HCT116 (cell line): ENCODE data around the gene MCF2L. TPM values are rescaled to one million over a fixed set of nuclear protein-coding genes. Genes with fewer than 3 reads are reported as not detected.

Experiments used
- CBX3 ChIP-seq: IDR thresholded peaks from 2 replicates; pipeline ENCODE4 v1.6.1; 2012; ENCODE audit warnings: low read depth
- EGR1 ChIP-seq: IDR thresholded peaks from 2 replicates; pipeline ENCODE4 v1.6.1; 2012; ENCODE audit warnings: low read depth
- ELF1 ChIP-seq: IDR thresholded peaks from 2 replicates; pipeline ENCODE4 v1.6.1; 2012; ENCODE audit warnings: low read depth, borderline replicate concordance
- EZH2 ChIP-seq: fragments of 200-600 bp; sonication (generic); IDR thresholded peaks from 2 replicates; pipeline ENCODE4 v1.6.1; 2017; ENCODE audit warnings: antibody characterized with exemption, mixed run types
- EZH2phosphoT487 ChIP-seq: fragments of 200-600 bp; IDR thresholded peaks from 2 replicates; pipeline ENCODE4 v1.6.1; 2018; ENCODE audit warnings: antibody characterized with exemption, borderline replicate concordance
- POLR2AphosphoS5 ChIP-seq: IDR thresholded peaks from 2 replicates; pipeline ENCODE4 v1.6.1; 2011; ENCODE audit warnings: mild to moderate bottlenecking, low read depth, low read length, moderate library complexity
- RAD21 ChIP-seq: IDR thresholded peaks from 2 replicates; pipeline ENCODE4 v1.6.1; 2012; ENCODE audit warnings: low read depth, mild to moderate bottlenecking
- SIN3A ChIP-seq: IDR thresholded peaks from 2 replicates; pipeline ENCODE4 v1.6.1; 2012; ENCODE audit warnings: low read depth
- SP1 ChIP-seq: IDR thresholded peaks from 2 replicates; pipeline ENCODE4 v1.6.1; 2012; ENCODE audit warnings: low read depth
- SRF ChIP-seq: IDR thresholded peaks from 2 replicates; pipeline ENCODE4 v1.6.1; 2012; ENCODE audit warnings: low read depth
- total RNA-seq: library from RNA; stranded (reverse); gene quantifications from one replicate; pipeline ENCODE4 v1.2.1, GENCODE V29; 2021; ENCODE audit not compliant: unreplicated experiment
- TF ChIP-seq, protein P1 (sequence below): IDR thresholded peaks from 2 replicates; pipeline ENCODE4 v1.6.1; 2012; ENCODE audit warnings: low read depth
- TF ChIP-seq, protein P2 (sequence below), 3 experiments: fragments of 200-600 bp in 1 of 3; sonication (generic) in 1 of 3; IDR thresholded peaks in 2 of 3; conservative IDR thresholded peaks in 1 of 3; 2 replicates each; pipeline ENCODE4 v1.5.1; 2012 to 2017; ENCODE audit warnings: low read depth in 2 of 3, low read length in 2 of 3, antibody characterized with exemption in 1 of 3, borderline replicate concordance in 1 of 3, control low read depth in 1 of 3, mild to moderate bottlenecking in 1 of 3, mixed read lengths in 1 of 3, mixed run types in 1 of 3, moderate library complexity in 1 of 3; ENCODE audit not compliant: insufficient read depth in 1 of 3

Gene MCF2L
- total RNA-seq, 1 experiment from 2014 or later: 19.3 TPM

DNA sequence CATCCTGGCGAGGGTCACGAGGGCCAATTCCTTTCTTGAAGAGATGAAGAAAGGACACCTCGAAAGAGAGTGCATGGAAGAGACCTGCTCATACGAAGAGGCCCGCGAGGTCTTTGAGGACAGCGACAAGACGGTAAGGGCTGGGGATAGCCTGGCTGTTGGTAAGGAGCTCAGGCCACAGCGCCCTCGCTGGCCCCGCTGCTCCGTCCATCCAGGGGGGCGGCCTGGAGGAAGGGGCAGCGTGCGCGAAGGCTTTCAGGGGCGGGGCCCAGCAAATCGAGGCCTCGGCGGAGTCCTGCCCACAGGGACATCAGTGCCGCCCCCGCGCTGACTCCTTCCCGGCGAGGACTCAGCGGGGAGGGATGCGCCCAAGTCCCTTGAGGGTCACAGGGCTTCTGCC is 160.5 kb downstream of the MCF2L start (continued):
- TF ChIP-seq, protein P1, sequence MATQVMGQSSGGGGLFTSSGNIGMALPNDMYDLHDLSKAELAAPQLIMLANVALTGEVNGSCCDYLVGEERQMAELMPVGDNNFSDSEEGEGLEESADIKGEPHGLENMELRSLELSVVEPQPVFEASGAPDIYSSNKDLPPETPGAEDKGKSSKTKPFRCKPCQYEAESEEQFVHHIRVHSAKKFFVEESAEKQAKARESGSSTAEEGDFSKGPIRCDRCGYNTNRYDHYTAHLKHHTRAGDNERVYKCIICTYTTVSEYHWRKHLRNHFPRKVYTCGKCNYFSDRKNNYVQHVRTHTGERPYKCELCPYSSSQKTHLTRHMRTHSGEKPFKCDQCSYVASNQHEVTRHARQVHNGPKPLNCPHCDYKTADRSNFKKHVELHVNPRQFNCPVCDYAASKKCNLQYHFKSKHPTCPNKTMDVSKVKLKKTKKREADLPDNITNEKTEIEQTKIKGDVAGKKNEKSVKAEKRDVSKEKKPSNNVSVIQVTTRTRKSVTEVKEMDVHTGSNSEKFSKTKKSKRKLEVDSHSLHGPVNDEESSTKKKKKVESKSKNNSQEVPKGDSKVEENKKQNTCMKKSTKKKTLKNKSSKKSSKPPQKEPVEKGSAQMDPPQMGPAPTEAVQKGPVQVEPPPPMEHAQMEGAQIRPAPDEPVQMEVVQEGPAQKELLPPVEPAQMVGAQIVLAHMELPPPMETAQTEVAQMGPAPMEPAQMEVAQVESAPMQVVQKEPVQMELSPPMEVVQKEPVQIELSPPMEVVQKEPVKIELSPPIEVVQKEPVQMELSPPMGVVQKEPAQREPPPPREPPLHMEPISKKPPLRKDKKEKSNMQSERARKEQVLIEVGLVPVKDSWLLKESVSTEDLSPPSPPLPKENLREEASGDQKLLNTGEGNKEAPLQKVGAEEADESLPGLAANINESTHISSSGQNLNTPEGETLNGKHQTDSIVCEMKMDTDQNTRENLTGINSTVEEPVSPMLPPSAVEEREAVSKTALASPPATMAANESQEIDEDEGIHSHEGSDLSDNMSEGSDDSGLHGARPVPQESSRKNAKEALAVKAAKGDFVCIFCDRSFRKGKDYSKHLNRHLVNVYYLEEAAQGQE: no peak
- TF ChIP-seq SP1 (no peak), POLR2AphosphoS5 (no peak), RAD21 (no peak), EZH2phosphoT487 (no peak), ELF1 (no peak), EZH2 (no peak), CBX3 (no peak), EGR1 (no peak), SRF (no peak), SIN3A (no peak)
- TF ChIP-seq, protein P2, sequence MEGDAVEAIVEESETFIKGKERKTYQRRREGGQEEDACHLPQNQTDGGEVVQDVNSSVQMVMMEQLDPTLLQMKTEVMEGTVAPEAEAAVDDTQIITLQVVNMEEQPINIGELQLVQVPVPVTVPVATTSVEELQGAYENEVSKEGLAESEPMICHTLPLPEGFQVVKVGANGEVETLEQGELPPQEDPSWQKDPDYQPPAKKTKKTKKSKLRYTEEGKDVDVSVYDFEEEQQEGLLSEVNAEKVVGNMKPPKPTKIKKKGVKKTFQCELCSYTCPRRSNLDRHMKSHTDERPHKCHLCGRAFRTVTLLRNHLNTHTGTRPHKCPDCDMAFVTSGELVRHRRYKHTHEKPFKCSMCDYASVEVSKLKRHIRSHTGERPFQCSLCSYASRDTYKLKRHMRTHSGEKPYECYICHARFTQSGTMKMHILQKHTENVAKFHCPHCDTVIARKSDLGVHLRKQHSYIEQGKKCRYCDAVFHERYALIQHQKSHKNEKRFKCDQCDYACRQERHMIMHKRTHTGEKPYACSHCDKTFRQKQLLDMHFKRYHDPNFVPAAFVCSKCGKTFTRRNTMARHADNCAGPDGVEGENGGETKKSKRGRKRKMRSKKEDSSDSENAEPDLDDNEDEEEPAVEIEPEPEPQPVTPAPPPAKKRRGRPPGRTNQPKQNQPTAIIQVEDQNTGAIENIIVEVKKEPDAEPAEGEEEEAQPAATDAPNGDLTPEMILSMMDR (IDR thresholded peaks at IDR 0.05 in 2 of 3, conservative IDR thresholded peaks at IDR 0.05 in 1 of 3; ENCODE audit: borderline replicate concordance in 1 of 3, insufficient read depth in 1 of 3, low read depth in 2 of 3, low read length in 2 of 3): no peak
